Forelimb muscle (tissue), 1 donor: ENCODE measurements around the gene CPXM1. TPM values are rescaled to one million over a fixed set of nuclear protein-coding genes. Genes with fewer than 3 reads are reported as not detected.
A peak's percentile ranks its signal among the peaks of the same experiment; 100 is the strongest.
"Not testable (repeated sequence)": the region's sequence is repeated elsewhere in the genome, so short reads cannot be mapped to it uniquely, and the experiment has no call there.

Source experiments
- DNase-seq: peaks from one replicate; pipeline ENCODE4 v3.0.0-alpha.2; 2013; ENCODE audit warnings: low read depth
- polyA plus RNA-seq: library from polyadenylated mRNA; unstranded; fragments of 120-200 nt; gene quantifications from one replicate; pipeline ENCODE4 v1.2.1, GENCODE V29; 2013; ENCODE audit not compliant: insufficient read length

The CPXM1 gene
- 31.6 TPM for polyA plus RNA-seq

GRCh38 chr20:2800521-2801285, at the start of gene CPXM1:
Gene CPXM1 (minus strand): TSS chr20:2800627. CDS start chr20:2800572, 55 bp downstream.
- no peak for DNase-seq

- no peak for DNase-seq
Measured at GRCh38 chr20:2849529-2849928, 49.1 kb upstream of the CPXM1 start.

GRCh38 chr20:2847802-2848201, 47.4 kb upstream of the CPXM1 start:
- DNase-seq, result no peak

GRCh38 chr20:2846698-2847097, 46.3 kb upstream of the CPXM1 start:
- no peak for DNase-seq

GRCh38 chr20:2845607-2846006, 45.2 kb upstream of the CPXM1 start:
- DNase-seq, result no peak

- DNase-seq, result no peak
Measured at GRCh38 chr20:2840967-2841531, 40.6 kb upstream of the CPXM1 start.

GRCh38 chr20:2840138-2840966, 39.9 kb upstream of the CPXM1 start, which contains the start of the genes PCED1A and VPS16:
Gene PCED1A (minus strand): TSS chr20:2840655. CDS start chr20:2839912, 743 bp downstream.
Gene VPS16 (plus strand): TSS chr20:2840745. CDS start chr20:2840775, 30 bp downstream.
- DNase-seq, result peak; percentile 68

GRCh38 chr20:2839732-2840137, 39.3 kb upstream of the CPXM1 start:
- DNase-seq, result no peak

GRCh38 chr20:2838847-2839671, 38.6 kb upstream of the CPXM1 start:
- DNase-seq, result no peak

- DNase-seq, result no peak
Measured at GRCh38 chr20:2838170-2838797, 37.9 kb upstream of the CPXM1 start.

- DNase-seq, result no peak
Measured at GRCh38 chr20:2837221-2837960, 37.0 kb upstream of the CPXM1 start.

GRCh38 chr20:2836035-2836434, 35.6 kb upstream of the CPXM1 start:
- no peak for DNase-seq

- no peak for DNase-seq
Measured at GRCh38 chr20:2835331-2835796, 34.9 kb upstream of the CPXM1 start.

- no peak for DNase-seq
Measured at GRCh38 chr20:2834401-2835110, 34.1 kb upstream of the CPXM1 start.

- no peak for DNase-seq
Measured at GRCh38 chr20:2833761-2834160, 33.3 kb upstream of the CPXM1 start.

GRCh38 chr20:2831206-2831605, 30.8 kb upstream of the CPXM1 start:
- DNase-seq, result not testable (repeated sequence)

GRCh38 chr20:2829376-2829775, 28.9 kb upstream of the CPXM1 start:
- no peak for DNase-seq

GRCh38 chr20:2826655-2827054, 26.2 kb upstream of the CPXM1 start:
- DNase-seq, result no peak

- no peak for DNase-seq
Measured at GRCh38 chr20:2825761-2826160, 25.3 kb upstream of the CPXM1 start.
